BLaER1 treated with 17β-estradiol and CSF1 and Interleukin-3, amounts not matched to agents 10 nM and 100 nM (cell line): Measurements from ENCODE around the gene SREK1.

Experiments
- H3K27ac ChIP-seq, 11 experiments: shearing (Covaris generic); formaldehyde crosslinking; 2 replicates each; pipeline ENCODE4 v1.8.1; 2022
- H3K27me3 ChIP-seq, 11 experiments: shearing (Covaris generic); formaldehyde crosslinking; 2 replicates each; pipeline ENCODE4 v1.8.1; 2022
- H3K36me3 ChIP-seq, 11 experiments: shearing (Covaris generic); formaldehyde crosslinking; 2 replicates each; pipeline ENCODE4 v1.8.1; 2022
- H3K4me1 ChIP-seq, 10 experiments: shearing (Covaris generic); formaldehyde crosslinking; 2 replicates each; pipeline ENCODE4 v1.8.1; 2022
- H3K4me2 ChIP-seq, 11 experiments: shearing (Covaris generic); formaldehyde crosslinking; 2 replicates each; pipeline ENCODE4 v1.8.1; 2022
- H3K4me3 ChIP-seq, 10 experiments: shearing (Covaris generic); formaldehyde crosslinking; 2 replicates each; pipeline ENCODE4 v1.8.1; 2022
- H3K9ac ChIP-seq, 11 experiments: shearing (Covaris generic); formaldehyde crosslinking; 2 replicates each; pipeline ENCODE4 v1.8.1; 2022
- H3K9me3 ChIP-seq, 11 experiments: shearing (Covaris generic); formaldehyde crosslinking; replicated peaks in 1 of 11; 2 replicates each; pipeline ENCODE4 v1.8.1; 2022
- H4K20me1 ChIP-seq, 11 experiments: shearing (Covaris generic); formaldehyde crosslinking; 2 replicates each; pipeline ENCODE4 v1.8.1; 2022
- Cebpa-rat ChIP-seq, 11 experiments: shearing (Covaris generic); IDR thresholded peaks; 2 replicates each; pipeline ENCODE4 v1.8.1; 2022

The SREK1 gene

GRCh38 chr5:66149950-66150349 lies 5.8 kb downstream of the SREK1 start:
- H3K4me3 ChIP-seq = no peak overlapping the region
- H3K4me2 ChIP-seq = no peak overlapping the region
- no peak overlapping the region for H3K9ac ChIP-seq
- no peak overlapping the region for H3K27ac ChIP-seq
- no peak for TF ChIP-seq Cebpa-rat (IDR thresholded peaks at IDR 0.05)
- no peaks in the 10 kb centered on the region for H3K27me3 ChIP-seq
- H3K9me3 ChIP-seq = peaks cover 0 to 37% (median 34%) of the 10 kb centered on the region in 11 experiments; a peak in 19 of 22 replicates
- H3K36me3 ChIP-seq = peaks cover 32 to 81% (median 55%) of the 10 kb centered on the region in 11 experiments; a peak in 21 of 22 replicates
- H4K20me1 ChIP-seq = peaks cover 30 to 95% (median 91%) of the 10 kb centered on the region in 11 experiments; a peak in 20 of 22 replicates
- peaks cover 14 to 32% (median 23%) of the 10 kb centered on the region in 10 experiments for H3K4me1 ChIP-seq

- Histone ChIP-seq H3K9ac (no peak overlapping the region), H3K9me3 (peaks cover 0 to 37% (median 34%) of the 10 kb centered on the region in 11 experiments; a peak in 19 of 22 replicates), H3K27me3 (no peaks in the 10 kb centered on the region), H3K4me1 (peaks cover 12 to 31% (median 19%) of the 10 kb centered on the region in 10 experiments), H3K4me2 (no peak overlapping the region), H3K4me3 (no peak overlapping the region), H3K36me3 (peaks cover 43 to 92% (median 64%) of the 10 kb centered on the region in 11 experiments; a peak in 21 of 22 replicates), H3K27ac (no peak overlapping the region), H4K20me1 (peaks cover 30 to 100% (median 96%) of the 10 kb centered on the region in 11 experiments; a peak in 20 of 22 replicates)
- TF ChIP-seq Cebpa-rat (IDR thresholded peaks at IDR 0.05) = no peak
Observed at GRCh38 chr5:66151030-66151429, 6.9 kb downstream of the SREK1 start.

GRCh38 chr5:66151491-66151890 lies 7.4 kb downstream of the SREK1 start:
- Histone ChIP-seq H4K20me1 (peaks cover 30 to 100% (median 95%) of the 10 kb centered on the region in 11 experiments; a peak in 20 of 22 replicates), H3K27ac (no peak overlapping the region), H3K4me3 (no peak overlapping the region), H3K4me1 (peaks cover 8 to 26% (median 14%) of the 10 kb centered on the region in 10 experiments; a peak in 19 of 20 replicates), H3K27me3 (no peaks in the 10 kb centered on the region), H3K4me2 (no peak overlapping the region), H3K36me3 (peaks cover 48 to 93% (median 68%) of the 10 kb centered on the region in 11 experiments; a peak in 21 of 22 replicates), H3K9me3 (peaks cover 0 to 37% (median 34%) of the 10 kb centered on the region in 11 experiments; a peak in 19 of 22 replicates), H3K9ac (no peak overlapping the region)
- TF ChIP-seq Cebpa-rat (IDR thresholded peaks at IDR 0.05) = no peak

GRCh38 chr5:66157046-66157445 lies 12.9 kb downstream of the SREK1 start:
- TF ChIP-seq Cebpa-rat (IDR thresholded peaks at IDR 0.05) = no peak

GRCh38 chr5:66161356-66161755 lies 17.3 kb downstream of the SREK1 start:
- H3K9me3 ChIP-seq = no peaks in the 10 kb centered on the region
- peaks cover 8 to 17% (median 13%) of the 10 kb centered on the region in 10 experiments; a peak in 18 of 20 replicates for H3K4me1 ChIP-seq
- no peak overlapping the region for H3K4me3 ChIP-seq
- H3K4me2 ChIP-seq = no peak overlapping the region
- no peak for TF ChIP-seq Cebpa-rat (IDR thresholded peaks at IDR 0.05)
- H3K9ac ChIP-seq = no peak overlapping the region
- H4K20me1 ChIP-seq = peaks cover 4 to 55% (median 19%) of the 10 kb centered on the region in 11 experiments; a peak in 14 of 22 replicates
- no peaks in the 10 kb centered on the region for H3K27me3 ChIP-seq
- peaks cover 82 to 99% (median 88%) of the 10 kb centered on the region in 11 experiments for H3K36me3 ChIP-seq
- no peak overlapping the region for H3K27ac ChIP-seq

More at GRCh38 chr5:66157046-66157445, 12.9 kb downstream of the SREK1 start:
- H4K20me1 ChIP-seq = peaks cover 7 to 82% (median 54%) of the 10 kb centered on the region in 11 experiments; a peak in 20 of 22 replicates
- no peaks in the 10 kb centered on the region for H3K9me3 ChIP-seq
- no peaks in the 10 kb centered on the region for H3K27me3 ChIP-seq
- H3K27ac ChIP-seq = no peak overlapping the region
- no peak overlapping the region for H3K4me3 ChIP-seq
- no peak overlapping the region for H3K9ac ChIP-seq
- peaks cover 62 to 94% (median 79%) of the 10 kb centered on the region in 11 experiments for H3K36me3 ChIP-seq
- no peak overlapping the region for H3K4me2 ChIP-seq
- H3K4me1 ChIP-seq = no peaks in the 10 kb centered on the region

- no peaks in the 10 kb centered on the region for H3K9me3 ChIP-seq
- no peak overlapping the region for H3K4me3 ChIP-seq
- H4K20me1 ChIP-seq = peaks cover 14 to 56% (median 30%) of the 10 kb centered on the region in 11 experiments; a peak in 21 of 22 replicates
- no peak overlapping the region for H3K4me2 ChIP-seq
- TF ChIP-seq Cebpa-rat (IDR thresholded peaks at IDR 0.05) = no peak
- H3K9ac ChIP-seq = no peak overlapping the region
- peaks cover 77 to 95% (median 82%) of the 10 kb centered on the region in 11 experiments for H3K36me3 ChIP-seq
- no peak overlapping the region for H3K27ac ChIP-seq
- H3K27me3 ChIP-seq = no peaks in the 10 kb centered on the region
- peaks cover 17 to 41% (median 31%) of the 10 kb centered on the region in 10 experiments for H3K4me1 ChIP-seq
Observed at GRCh38 chr5:66164044-66164790, 20.1 kb downstream of the SREK1 start.

GRCh38 chr5:66168226-66168625 lies 24.1 kb downstream of the SREK1 start:
- Histone ChIP-seq H3K4me1 (peaks cover 20 to 64% (median 52%) of the 10 kb centered on the region in 10 experiments), H3K9me3 (no peaks in the 10 kb centered on the region), H3K27me3 (no peaks in the 10 kb centered on the region), H3K27ac (no peak overlapping the region), H3K9ac (no peak overlapping the region), H3K4me3 (no peak overlapping the region), H3K36me3 (peaks cover 67 to 89% (median 71%) of the 10 kb centered on the region in 11 experiments), H3K4me2 (peak overlapping the region in 7 of 11 experiments; percentile 23 to 64 (median 40); a peak in 9 of 22 replicates), H4K20me1 (peaks cover 14 to 81% (median 42%) of the 10 kb centered on the region in 11 experiments; a peak in 21 of 22 replicates)
- no peak for TF ChIP-seq Cebpa-rat (IDR thresholded peaks at IDR 0.05)

- H3K27ac ChIP-seq = peak overlapping the region in 7 of 11 experiments; percentile 1 to 36 (median 22); a peak in 7 of 22 replicates
Observed at GRCh38 chr5:66169534-66169933, 25.4 kb downstream of the SREK1 start.

More at GRCh38 chr5:66169534-66169933, 25.4 kb downstream of the SREK1 start:
- Histone ChIP-seq H4K20me1 (peaks cover 17 to 81% (median 42%) of the 10 kb centered on the region in 11 experiments; a peak in 21 of 22 replicates), H3K36me3 (peaks cover 63 to 88% (median 69%) of the 10 kb centered on the region in 11 experiments), H3K4me3 (no peak overlapping the region), H3K4me2 (peak overlapping the region in 10 of 11 experiments; percentile 8 to 64 (median 40); a peak in 21 of 22 replicates), H3K27me3 (no peaks in the 10 kb centered on the region), H3K9ac (no peak overlapping the region; a peak in 1 of 22 replicates), H3K9me3 (no peaks in the 10 kb centered on the region), H3K4me1 (peaks cover 20 to 64% (median 52%) of the 10 kb centered on the region in 10 experiments)
- TF ChIP-seq Cebpa-rat (IDR thresholded peaks at IDR 0.05) = no peak
